ENCODE measurements around the gene SON.
"Not testable (repeated sequence)": the region's sequence is repeated elsewhere in the genome, so short reads cannot be mapped to it uniquely, and the experiment has no call there.

SON gene

GRCh38 chr21:33542640-33543504, at the start of gene SON:
Gene SON (plus strand): TSS chr21:33543038. CDS start chr21:33543093, 55 bp downstream.
- DNase-seq (ENCODE audit: low read depth) = peak; percentile 96

GRCh38 chr21:33493756-33494155, 49.1 kb upstream of the SON start:
- DNase-seq (ENCODE audit: low read depth) = no peak

- DNase-seq (ENCODE audit: low read depth) = no peak
Observed at GRCh38 chr21:33495743-33496142, 47.1 kb upstream of the SON start.

- no peak for DNase-seq (ENCODE audit: low read depth)
Observed at GRCh38 chr21:33496345-33496744, 46.5 kb upstream of the SON start.

GRCh38 chr21:33505833-33506232, 37.0 kb upstream of the SON start:
- DNase-seq (ENCODE audit: low read depth) = no peak

GRCh38 chr21:33507003-33507402, 35.8 kb upstream of the SON start:
- not testable (repeated sequence) for DNase-seq (ENCODE audit: low read depth)

GRCh38 chr21:33510826-33511225, 32.0 kb upstream of the SON start:
- no peak for DNase-seq (ENCODE audit: low read depth)

GRCh38 chr21:33511639-33512038, 31.2 kb upstream of the SON start:
- DNase-seq (ENCODE audit: low read depth) = no peak

- DNase-seq (ENCODE audit: low read depth) = no peak
Observed at GRCh38 chr21:33512481-33512880, 30.4 kb upstream of the SON start.

- DNase-seq (ENCODE audit: low read depth) = no peak
Observed at GRCh38 chr21:33514229-33514628, 28.6 kb upstream of the SON start.

GRCh38 chr21:33518899-33519298, 23.9 kb upstream of the SON start:
- DNase-seq (ENCODE audit: low read depth) = no peak

- no peak for DNase-seq (ENCODE audit: low read depth)
Observed at GRCh38 chr21:33522297-33522952, 20.4 kb upstream of the SON start.

GRCh38 chr21:33522953-33523349, 19.9 kb upstream of the SON start:
- no peak for DNase-seq (ENCODE audit: low read depth)

GRCh38 chr21:33531007-33531406, 11.8 kb upstream of the SON start:
- no peak for DNase-seq (ENCODE audit: low read depth)

GRCh38 chr21:33537212-33537611, 5.6 kb upstream of the SON start:
- DNase-seq (ENCODE audit: low read depth) = no peak

- DNase-seq (ENCODE audit: low read depth) = no peak
Observed at GRCh38 chr21:33539616-33540015, 3.2 kb upstream of the SON start.

GRCh38 chr21:33540711-33541104, 2.1 kb upstream of the SON start:
- DNase-seq (ENCODE audit: low read depth) = no peak

- DNase-seq (ENCODE audit: low read depth) = no peak
Observed at GRCh38 chr21:33541105-33541711, 1.6 kb upstream of the SON start.

GRCh38 chr21:33541756-33542639, 840 bp upstream of the SON start, which contains the start of gene GART:
Gene GART (minus strand): TSS chr21:33542117. CDS start chr21:33539315, 2,802 bp downstream.
- no peak for DNase-seq (ENCODE audit: low read depth)

- DNase-seq (ENCODE audit: low read depth) = no peak
Observed at GRCh38 chr21:33543505-33544129, 779 bp downstream of the SON start.

- DNase-seq (ENCODE audit: low read depth) = no peak
Observed at GRCh38 chr21:33544451-33545195, 1.8 kb downstream of the SON start.

Data from non-pigmented ciliary epithelial cell (primary cell).